ENCODE measurements around the gene ZFP1.

DNA sequence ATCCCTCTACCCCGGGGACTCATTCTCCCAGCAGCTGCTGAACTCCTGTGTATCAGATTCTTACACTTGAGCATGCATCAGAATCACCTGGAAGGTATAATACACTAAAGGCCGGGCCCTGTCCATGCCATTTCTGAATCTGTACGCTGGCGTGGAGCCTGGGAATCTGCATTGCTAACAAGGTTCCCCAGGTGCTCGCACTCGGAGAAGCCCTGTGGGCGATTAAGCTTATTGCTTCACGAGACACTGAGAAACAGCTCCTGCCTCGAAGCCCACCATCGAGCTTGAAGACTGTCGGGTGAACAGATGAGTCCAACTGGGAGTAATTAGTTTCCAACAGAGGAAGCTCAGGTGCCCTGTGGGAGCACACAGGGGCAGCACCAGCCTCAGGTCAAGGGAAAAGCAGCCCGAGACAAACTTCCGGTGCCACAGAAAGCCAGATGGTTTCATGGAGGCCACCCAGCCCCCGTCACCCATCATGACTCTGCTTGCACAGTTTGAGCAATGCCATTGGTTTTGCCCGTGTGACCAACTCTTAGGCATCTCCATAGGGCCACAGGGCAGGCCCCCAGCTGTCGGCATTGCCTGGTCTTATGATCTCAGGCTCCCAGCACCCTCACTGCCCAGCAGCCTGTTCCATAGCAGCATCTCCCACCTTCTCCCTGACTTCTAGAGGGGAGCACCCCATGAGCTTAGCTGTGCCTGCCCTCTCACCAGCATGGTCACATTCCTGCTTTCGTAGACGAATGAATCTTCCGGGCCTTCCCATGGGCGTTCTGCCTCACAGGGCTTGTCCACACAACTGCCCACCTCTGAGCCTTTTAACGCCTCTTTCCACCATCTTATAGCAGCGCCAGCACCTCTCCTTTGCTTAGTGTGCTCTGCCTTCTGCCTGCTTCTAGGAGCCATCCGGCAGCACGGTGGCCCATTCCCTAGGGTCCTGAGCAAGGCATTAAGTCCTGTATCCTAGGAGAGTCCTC, 47.8 kb downstream of the ZFP1 start:
- TF ChIP-seq, protein P1, sequence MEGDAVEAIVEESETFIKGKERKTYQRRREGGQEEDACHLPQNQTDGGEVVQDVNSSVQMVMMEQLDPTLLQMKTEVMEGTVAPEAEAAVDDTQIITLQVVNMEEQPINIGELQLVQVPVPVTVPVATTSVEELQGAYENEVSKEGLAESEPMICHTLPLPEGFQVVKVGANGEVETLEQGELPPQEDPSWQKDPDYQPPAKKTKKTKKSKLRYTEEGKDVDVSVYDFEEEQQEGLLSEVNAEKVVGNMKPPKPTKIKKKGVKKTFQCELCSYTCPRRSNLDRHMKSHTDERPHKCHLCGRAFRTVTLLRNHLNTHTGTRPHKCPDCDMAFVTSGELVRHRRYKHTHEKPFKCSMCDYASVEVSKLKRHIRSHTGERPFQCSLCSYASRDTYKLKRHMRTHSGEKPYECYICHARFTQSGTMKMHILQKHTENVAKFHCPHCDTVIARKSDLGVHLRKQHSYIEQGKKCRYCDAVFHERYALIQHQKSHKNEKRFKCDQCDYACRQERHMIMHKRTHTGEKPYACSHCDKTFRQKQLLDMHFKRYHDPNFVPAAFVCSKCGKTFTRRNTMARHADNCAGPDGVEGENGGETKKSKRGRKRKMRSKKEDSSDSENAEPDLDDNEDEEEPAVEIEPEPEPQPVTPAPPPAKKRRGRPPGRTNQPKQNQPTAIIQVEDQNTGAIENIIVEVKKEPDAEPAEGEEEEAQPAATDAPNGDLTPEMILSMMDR (IDR thresholded peaks at IDR 0.05; ENCODE audit: low read length), result no peak
- no peak for TF ChIP-seq EZH2phosphoT487 (IDR thresholded peaks at IDR 0.05; ENCODE audit: low read length)

Data from MM.1S (cell line).